Measurements from ENCODE around the gene ZSWIM6. TPM values are rescaled to one million over a fixed set of nuclear protein-coding genes. Genes with fewer than 3 reads are reported as not detected.

Gene ZSWIM6
- total RNA-seq, 2 donors from 2014 or later = 4.6 to 5.6 TPM

GRCh38 chr5:61350535-61350934 lies 18.5 kb downstream of the ZSWIM6 start:
- peaks cover 0 to 17% of the 10 kb centered on the region in 2 donors for H3K4me1 ChIP-seq
- no peak for DNase-seq (ENCODE audit: low spot score)
- H3K27me3 ChIP-seq = no peaks in the 10 kb centered on the region
- H3K4me3 ChIP-seq = no peak overlapping the region
- no peak overlapping the region for H3K27ac ChIP-seq
- TF ChIP-seq, protein P1, sequence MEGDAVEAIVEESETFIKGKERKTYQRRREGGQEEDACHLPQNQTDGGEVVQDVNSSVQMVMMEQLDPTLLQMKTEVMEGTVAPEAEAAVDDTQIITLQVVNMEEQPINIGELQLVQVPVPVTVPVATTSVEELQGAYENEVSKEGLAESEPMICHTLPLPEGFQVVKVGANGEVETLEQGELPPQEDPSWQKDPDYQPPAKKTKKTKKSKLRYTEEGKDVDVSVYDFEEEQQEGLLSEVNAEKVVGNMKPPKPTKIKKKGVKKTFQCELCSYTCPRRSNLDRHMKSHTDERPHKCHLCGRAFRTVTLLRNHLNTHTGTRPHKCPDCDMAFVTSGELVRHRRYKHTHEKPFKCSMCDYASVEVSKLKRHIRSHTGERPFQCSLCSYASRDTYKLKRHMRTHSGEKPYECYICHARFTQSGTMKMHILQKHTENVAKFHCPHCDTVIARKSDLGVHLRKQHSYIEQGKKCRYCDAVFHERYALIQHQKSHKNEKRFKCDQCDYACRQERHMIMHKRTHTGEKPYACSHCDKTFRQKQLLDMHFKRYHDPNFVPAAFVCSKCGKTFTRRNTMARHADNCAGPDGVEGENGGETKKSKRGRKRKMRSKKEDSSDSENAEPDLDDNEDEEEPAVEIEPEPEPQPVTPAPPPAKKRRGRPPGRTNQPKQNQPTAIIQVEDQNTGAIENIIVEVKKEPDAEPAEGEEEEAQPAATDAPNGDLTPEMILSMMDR (IDR thresholded peaks at IDR 0.05) = no peak
- H3K36me3 ChIP-seq = no peaks in the 10 kb centered on the region
- H3K9me3 ChIP-seq = no peaks in the 10 kb centered on the region

DNA sequence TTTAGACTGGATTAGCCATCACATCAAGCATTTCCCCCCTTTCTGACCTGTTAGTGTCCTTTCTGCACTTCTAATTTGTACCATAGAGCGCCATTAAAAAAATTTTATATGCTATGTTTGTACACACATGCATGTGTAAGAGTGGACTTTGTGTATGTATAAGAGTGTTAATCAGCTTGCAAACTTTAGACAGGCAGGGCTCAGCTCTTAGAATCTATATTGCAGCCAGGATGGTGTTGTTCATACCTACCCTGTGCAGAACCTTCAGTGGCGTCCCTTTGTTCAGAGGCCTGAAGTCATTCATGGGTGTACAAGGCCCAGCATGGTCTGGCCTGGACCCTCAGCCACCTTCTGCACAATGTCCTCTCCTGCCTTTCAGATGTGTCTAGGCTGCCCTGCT lies 19.7 kb downstream of the ZSWIM6 start:
- Histone ChIP-seq H3K27me3 (no peaks in the 10 kb centered on the region), H3K4me1 (peaks cover 0 to 17% of the 10 kb centered on the region in 2 donors), H3K36me3 (no peaks in the 10 kb centered on the region), H3K9me3 (no peaks in the 10 kb centered on the region), H3K4me3 (no peak overlapping the region), H3K27ac (no peak overlapping the region)
- TF ChIP-seq, protein P1 (IDR thresholded peaks at IDR 0.05) = no peak
- DNase-seq (ENCODE audit: low spot score) = no peak

- TF ChIP-seq, protein P1 (IDR thresholded peaks at IDR 0.05) = no peak
- H3K4me1 ChIP-seq = peaks cover 0 to 14% of the 10 kb centered on the region in 2 donors
- no peaks in the 10 kb centered on the region for H3K27me3 ChIP-seq
- H3K9me3 ChIP-seq = no peaks in the 10 kb centered on the region
- DNase-seq (ENCODE audit: low spot score) = no peak
- H3K4me3 ChIP-seq = no peak overlapping the region
- H3K27ac ChIP-seq = no peak overlapping the region
- H3K36me3 ChIP-seq = no peaks in the 10 kb centered on the region
Observed at GRCh38 chr5:61352180-61352579, 20.1 kb downstream of the ZSWIM6 start.

- no peak for DNase-seq (ENCODE audit: low spot score)
- peaks cover 0 to 12% of the 10 kb centered on the region in 2 donors for H3K4me1 ChIP-seq
- H3K4me3 ChIP-seq = no peak overlapping the region
- no peaks in the 10 kb centered on the region for H3K36me3 ChIP-seq
- H3K9me3 ChIP-seq = peaks cover 0 to 4% of the 10 kb centered on the region in 2 donors
- H3K27ac ChIP-seq = no peak overlapping the region
- no peaks in the 10 kb centered on the region for H3K27me3 ChIP-seq
- TF ChIP-seq, protein P1 (IDR thresholded peaks at IDR 0.05) = no peak
Observed at GRCh38 chr5:61352612-61353156, 20.6 kb downstream of the ZSWIM6 start.

- no peak for DNase-seq (ENCODE audit: low spot score)
- TF ChIP-seq, protein P1 (IDR thresholded peaks at IDR 0.05) = no peak
- Histone ChIP-seq H3K27ac (no peak overlapping the region), H3K4me1 (peaks cover 0 to 12% of the 10 kb centered on the region in 2 donors), H3K36me3 (no peaks in the 10 kb centered on the region), H3K9me3 (peaks cover 0 to 6% of the 10 kb centered on the region in 2 donors), H3K27me3 (no peaks in the 10 kb centered on the region), H3K4me3 (no peak overlapping the region)
Observed at GRCh38 chr5:61353293-61353692, 21.2 kb downstream of the ZSWIM6 start.

- no peaks in the 10 kb centered on the region for H3K36me3 ChIP-seq
- H3K4me3 ChIP-seq = no peak overlapping the region
- DNase-seq (ENCODE audit: low spot score) = no peak
- H3K4me1 ChIP-seq = peaks cover 0 to 12% of the 10 kb centered on the region in 2 donors
- TF ChIP-seq, protein P1 (IDR thresholded peaks at IDR 0.05) = no peak
- H3K27ac ChIP-seq = no peak overlapping the region
- H3K9me3 ChIP-seq = peaks cover 0 to 6% of the 10 kb centered on the region in 2 donors
- H3K27me3 ChIP-seq = no peaks in the 10 kb centered on the region
Observed at GRCh38 chr5:61354199-61354598, 22.1 kb downstream of the ZSWIM6 start.

Data from right atrium auricular region (tissue), 2 donors.